ENCODE results near the gene MYO1E.
A peak's percentile ranks its signal among the peaks of the same experiment; 100 is the strongest.

MYO1E gene

DNA sequence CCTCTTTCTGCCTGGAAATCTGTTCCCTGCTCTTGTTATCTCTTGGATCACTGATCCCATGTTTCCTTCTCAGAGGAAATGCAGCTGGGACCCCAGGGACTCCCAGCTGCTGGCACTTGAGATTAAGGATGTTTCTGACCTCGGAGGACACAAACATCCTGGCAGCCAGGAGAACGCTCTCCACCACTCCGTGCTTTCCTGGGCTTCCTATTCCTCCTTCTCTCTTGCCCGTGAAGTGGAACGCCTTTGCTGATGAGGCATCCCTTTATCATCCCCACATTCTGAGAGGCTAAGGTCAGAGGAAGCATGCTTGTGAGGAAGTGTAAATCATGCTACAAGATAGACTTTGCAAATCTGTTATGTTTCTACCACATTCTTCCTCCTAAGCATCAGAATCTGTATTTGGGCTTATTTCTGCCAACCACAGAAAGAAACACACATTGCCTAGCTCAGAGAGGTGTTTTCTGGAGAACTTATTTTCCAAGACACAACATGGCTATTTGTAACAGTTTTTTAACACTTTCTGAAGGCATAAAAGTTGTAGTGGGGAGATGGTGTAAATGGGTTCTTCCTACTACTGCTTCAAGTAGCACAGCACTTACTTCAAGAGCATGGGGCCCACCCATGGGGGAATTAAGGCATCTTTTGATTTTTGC is 191.6 kb downstream of the MYO1E start:
- no peak for DNase-seq (ENCODE audit: low read depth)
- TF ChIP-seq, protein P1, sequence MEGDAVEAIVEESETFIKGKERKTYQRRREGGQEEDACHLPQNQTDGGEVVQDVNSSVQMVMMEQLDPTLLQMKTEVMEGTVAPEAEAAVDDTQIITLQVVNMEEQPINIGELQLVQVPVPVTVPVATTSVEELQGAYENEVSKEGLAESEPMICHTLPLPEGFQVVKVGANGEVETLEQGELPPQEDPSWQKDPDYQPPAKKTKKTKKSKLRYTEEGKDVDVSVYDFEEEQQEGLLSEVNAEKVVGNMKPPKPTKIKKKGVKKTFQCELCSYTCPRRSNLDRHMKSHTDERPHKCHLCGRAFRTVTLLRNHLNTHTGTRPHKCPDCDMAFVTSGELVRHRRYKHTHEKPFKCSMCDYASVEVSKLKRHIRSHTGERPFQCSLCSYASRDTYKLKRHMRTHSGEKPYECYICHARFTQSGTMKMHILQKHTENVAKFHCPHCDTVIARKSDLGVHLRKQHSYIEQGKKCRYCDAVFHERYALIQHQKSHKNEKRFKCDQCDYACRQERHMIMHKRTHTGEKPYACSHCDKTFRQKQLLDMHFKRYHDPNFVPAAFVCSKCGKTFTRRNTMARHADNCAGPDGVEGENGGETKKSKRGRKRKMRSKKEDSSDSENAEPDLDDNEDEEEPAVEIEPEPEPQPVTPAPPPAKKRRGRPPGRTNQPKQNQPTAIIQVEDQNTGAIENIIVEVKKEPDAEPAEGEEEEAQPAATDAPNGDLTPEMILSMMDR (IDR thresholded peaks at IDR 0.05; ENCODE audit: insufficient read depth, low read depth, low read length, missing control alignments): no peak
- H3K4me3 ChIP-seq (ENCODE audit: low read length): no peak overlapping the region

- TF ChIP-seq, protein P1 (IDR thresholded peaks at IDR 0.05; ENCODE audit: insufficient read depth, low read depth, low read length, missing control alignments): no peak
- DNase-seq (ENCODE audit: low read depth): no peak
These were observed 193.0 kb downstream of the MYO1E start for GRCh38 chr15:59179717-59180116.

GRCh38 chr15:59178151-59178695 is 194.4 kb downstream of the MYO1E start:
- DNase-seq (ENCODE audit: low read depth): no peak
- TF ChIP-seq, protein P1 (IDR thresholded peaks at IDR 0.05; ENCODE audit: insufficient read depth, low read depth, low read length, missing control alignments): no peak
- H3K4me3 ChIP-seq (ENCODE audit: low read length): no peak overlapping the region

More at GRCh38 chr15:59179717-59180116, 193.0 kb downstream of the MYO1E start:
- H3K4me3 ChIP-seq (ENCODE audit: low read length): no peak overlapping the region

GRCh38 chr15:59177317-59177660 is 195.4 kb downstream of the MYO1E start:
- TF ChIP-seq, protein P1 (IDR thresholded peaks at IDR 0.05; ENCODE audit: insufficient read depth, low read depth, low read length, missing control alignments): no peak
- H3K4me3 ChIP-seq (ENCODE audit: low read length): no peak overlapping the region
- DNase-seq (ENCODE audit: low read depth): no peak

GRCh38 chr15:59176653-59177316 is 195.9 kb downstream of the MYO1E start:
- TF ChIP-seq, protein P1 (IDR thresholded peaks at IDR 0.05; ENCODE audit: insufficient read depth, low read depth, low read length, missing control alignments): no peak
- no peak for DNase-seq (ENCODE audit: low read depth)
- no peak overlapping the region for H3K4me3 ChIP-seq (ENCODE audit: low read length)

- peak; percentile 86 for DNase-seq (ENCODE audit: low read depth)
- no peak overlapping the region for H3K4me3 ChIP-seq (ENCODE audit: low read length)
- TF ChIP-seq, protein P1 (IDR thresholded peaks at IDR 0.05; ENCODE audit: insufficient read depth, low read depth, low read length, missing control alignments): peak; percentile 68
These were observed 197.5 kb downstream of the MYO1E start for GRCh38 chr15:59174835-59175831.

All from epithelial cell of esophagus (primary cell).